Measurements from ENCODE around the gene DGLUCY. TPM values are rescaled to one million over a fixed set of nuclear protein-coding genes. Genes with fewer than 3 reads are reported as not detected.
"Not testable (repeated sequence)": the region's sequence is repeated elsewhere in the genome, so short reads cannot be mapped to it uniquely, and the experiment has no call there.

DGLUCY gene
- total RNA-seq, 1 donor from 2014 or later: 20.0 TPM

- Mint-ChIP-seq H3K27me3 (ENCODE audit: low read depth, unreplicated experiment) (no peaks in the 10 kb centered on the region), H3K36me3 (ENCODE audit: low read depth, unreplicated experiment) (peaks cover 9% of the 10 kb centered on the region), H3K27ac (ENCODE audit: unreplicated experiment) (peak overlapping the region; percentile 1), H3K9me3 (ENCODE audit: unreplicated experiment) (no peaks in the 10 kb centered on the region), H3K4me1 (ENCODE audit: low read depth, unreplicated experiment) (no peaks in the 10 kb centered on the region), H3K4me3 (ENCODE audit: unreplicated experiment) (no peak overlapping the region)
- Histone ChIP-seq H3K27ac (ENCODE audit: low read depth, low read length) (no peak overlapping the region), H3K9me3 (ENCODE audit: insufficient read depth, low read depth, low read length) (no peaks in the 10 kb centered on the region), H2AFZ (ENCODE audit: low read depth, low read length) (no peak overlapping the region), H3K4me2 (ENCODE audit: low read length) (no peak overlapping the region), H4K20me1 (ENCODE audit: insufficient read depth, low read length) (no peaks in the 10 kb centered on the region), H3K27me3 (ENCODE audit: insufficient read depth, low read length) (no peaks in the 10 kb centered on the region), H3K9ac (ENCODE audit: low read length) (no peak overlapping the region), H3K4me1 (ENCODE audit: insufficient read depth, low read length) (no peaks in the 10 kb centered on the region), H3K4me3 (ENCODE audit: insufficient read depth, low read depth, low read length) (no peak overlapping the region), H3K79me2 (ENCODE audit: insufficient read depth, low read length) (no peaks in the 10 kb centered on the region), H3K36me3 (ENCODE audit: insufficient read depth, low read length) (no peaks in the 10 kb centered on the region)
- DNase-seq (ENCODE audit: low read depth): peak; percentile 38
- TF ChIP-seq CTCF (IDR thresholded peaks at IDR 0.05; ENCODE audit: insufficient read depth, low read depth, low read length) (peak; percentile 88), EZH2 (IDR thresholded peaks at IDR 0.05; ENCODE audit: insufficient read depth, low read length) (no peak)
- FAIRE-seq: peak; percentile 60
These were observed 63.5 kb downstream of the DGLUCY start for GRCh38 chr14:91177073-91178034.

GRCh38 chr14:91180611-91181010, 66.7 kb downstream of the DGLUCY start:
- no peaks in the 10 kb centered on the region for H3K9me3 Mint-ChIP-seq (ENCODE audit: unreplicated experiment)
- FAIRE-seq: no peak

GRCh38 chr14:91182753-91183152, 68.9 kb downstream of the DGLUCY start:
- not testable (repeated sequence) for H3K4me1 ChIP-seq (ENCODE audit: insufficient read depth, low read length); H3K4me1 Mint-ChIP-seq (ENCODE audit: low read depth, unreplicated experiment); H3K4me3 ChIP-seq (ENCODE audit: insufficient read depth, low read depth, low read length); H3K36me3 ChIP-seq (ENCODE audit: insufficient read depth, low read length); H3K27me3 ChIP-seq (ENCODE audit: insufficient read depth, low read length); H2AFZ ChIP-seq (ENCODE audit: low read depth, low read length); DNase-seq (ENCODE audit: low read depth); FAIRE-seq; H3K4me2 ChIP-seq (ENCODE audit: low read length); H3K27me3 Mint-ChIP-seq (ENCODE audit: low read depth, unreplicated experiment); H3K27ac Mint-ChIP-seq (ENCODE audit: unreplicated experiment); H3K9ac ChIP-seq (ENCODE audit: low read length); H3K27ac ChIP-seq (ENCODE audit: low read depth, low read length); H3K9me3 Mint-ChIP-seq (ENCODE audit: unreplicated experiment); H4K20me1 ChIP-seq (ENCODE audit: insufficient read depth, low read length); H3K4me3 Mint-ChIP-seq (ENCODE audit: unreplicated experiment); H3K9me3 ChIP-seq (ENCODE audit: insufficient read depth, low read depth, low read length); H3K79me2 ChIP-seq (ENCODE audit: insufficient read depth, low read length)
- H3K36me3 Mint-ChIP-seq (ENCODE audit: low read depth, unreplicated experiment): peaks cover 12% of the 10 kb centered on the region

More at GRCh38 chr14:91180611-91181010, 66.7 kb downstream of the DGLUCY start:
- no peak for DNase-seq (ENCODE audit: low read depth)
- Mint-ChIP-seq H3K4me3 (ENCODE audit: unreplicated experiment) (no peak overlapping the region), H3K4me1 (ENCODE audit: low read depth, unreplicated experiment) (no peaks in the 10 kb centered on the region), H3K36me3 (ENCODE audit: low read depth, unreplicated experiment) (peaks cover 7% of the 10 kb centered on the region), H3K27ac (ENCODE audit: unreplicated experiment) (no peak overlapping the region), H3K27me3 (ENCODE audit: low read depth, unreplicated experiment) (no peaks in the 10 kb centered on the region)
- Histone ChIP-seq H2AFZ (ENCODE audit: low read depth, low read length) (no peak overlapping the region), H3K36me3 (ENCODE audit: insufficient read depth, low read length) (no peaks in the 10 kb centered on the region), H3K27me3 (ENCODE audit: insufficient read depth, low read length) (no peaks in the 10 kb centered on the region), H3K79me2 (ENCODE audit: insufficient read depth, low read length) (no peaks in the 10 kb centered on the region), H3K4me3 (ENCODE audit: insufficient read depth, low read depth, low read length) (no peak overlapping the region), H3K9ac (ENCODE audit: low read length) (no peak overlapping the region), H3K27ac (ENCODE audit: low read depth, low read length) (no peak overlapping the region), H3K4me2 (ENCODE audit: low read length) (no peak overlapping the region), H4K20me1 (ENCODE audit: insufficient read depth, low read length) (no peaks in the 10 kb centered on the region), H3K9me3 (ENCODE audit: insufficient read depth, low read depth, low read length) (no peaks in the 10 kb centered on the region), H3K4me1 (ENCODE audit: insufficient read depth, low read length) (no peaks in the 10 kb centered on the region)
- TF ChIP-seq EZH2 (IDR thresholded peaks at IDR 0.05; ENCODE audit: insufficient read depth, low read length): no peak
- no peak for TF ChIP-seq CTCF (IDR thresholded peaks at IDR 0.05; ENCODE audit: insufficient read depth, low read depth, low read length)
